Midbrain (tissue), 1 donor: ENCODE measurements around the gene FAP.

Experiments used
- DNase-seq: peaks from one replicate; lab custom pipeline; 2025; lab: John Stamatoyannopoulos, UW

Gene FAP

DNA sequence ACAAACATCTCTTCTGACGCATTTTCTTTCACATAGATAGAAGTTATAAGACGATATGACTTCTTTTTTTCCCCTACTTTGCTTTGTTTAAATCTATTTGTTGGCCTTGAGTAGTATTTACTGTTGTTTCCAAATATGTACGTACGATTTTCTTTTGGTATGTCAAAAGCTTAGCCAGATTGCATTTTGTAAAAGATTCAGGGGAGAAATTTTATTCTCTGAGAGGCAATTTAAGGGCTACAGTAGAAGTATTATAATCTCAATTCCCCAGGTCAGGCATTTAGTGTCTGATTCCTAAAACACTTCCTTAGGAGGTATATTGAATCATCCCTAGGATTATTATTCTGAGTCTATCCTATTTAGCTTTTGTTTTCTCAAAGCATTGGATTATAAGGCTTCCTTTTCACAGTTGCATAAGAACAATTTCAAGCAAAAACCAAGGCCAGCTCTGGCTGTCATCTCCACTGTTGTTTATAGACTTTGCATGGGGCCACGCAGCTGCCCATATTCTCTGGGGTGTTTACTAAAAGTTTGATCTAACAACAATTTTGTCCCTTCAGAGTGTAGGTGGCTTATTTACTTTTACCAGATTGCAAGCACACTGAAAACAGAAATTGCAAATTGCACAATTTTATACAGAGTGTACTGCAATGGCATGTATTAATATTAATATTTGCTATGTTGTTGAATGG lies 57.6 kb downstream of the FAP start:
- no peak for DNase-seq

DNA sequence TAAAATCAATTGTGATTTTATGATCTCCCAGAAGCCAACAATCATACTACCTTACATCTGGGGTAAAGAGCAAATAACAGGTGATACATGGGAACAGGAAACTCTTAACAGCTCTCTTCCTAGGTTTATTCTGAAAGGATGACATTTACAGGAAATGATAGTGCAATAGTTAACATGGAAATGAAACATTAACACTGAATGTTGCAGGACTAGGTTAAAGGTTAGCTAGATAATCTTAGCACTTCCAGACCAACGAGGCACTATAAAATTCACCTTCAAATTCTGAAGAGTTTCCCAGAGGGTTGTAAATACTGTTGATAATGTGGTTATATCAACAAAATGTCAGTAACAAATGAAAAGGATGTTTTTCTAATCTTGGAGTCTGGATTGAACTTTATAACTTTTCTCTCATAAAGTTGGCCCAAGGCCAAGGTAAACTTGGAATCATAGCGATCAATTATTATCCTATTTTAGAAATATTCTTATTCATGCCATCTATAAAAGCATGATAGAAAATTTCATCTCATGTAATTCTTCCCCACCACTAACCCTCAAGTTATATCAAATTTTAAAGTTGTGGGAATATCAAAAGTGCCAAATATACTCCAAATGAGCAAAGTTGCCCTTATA lies 58.3 kb downstream of the FAP start:
- DNase-seq, result no peak

GRCh38 chr2:162184359-162184758 lies 58.9 kb downstream of the FAP start:
- no peak for DNase-seq

- DNase-seq, result no peak
These were observed 60.9 kb downstream of the FAP start for GRCh38 chr2:162182395-162182794.

DNA sequence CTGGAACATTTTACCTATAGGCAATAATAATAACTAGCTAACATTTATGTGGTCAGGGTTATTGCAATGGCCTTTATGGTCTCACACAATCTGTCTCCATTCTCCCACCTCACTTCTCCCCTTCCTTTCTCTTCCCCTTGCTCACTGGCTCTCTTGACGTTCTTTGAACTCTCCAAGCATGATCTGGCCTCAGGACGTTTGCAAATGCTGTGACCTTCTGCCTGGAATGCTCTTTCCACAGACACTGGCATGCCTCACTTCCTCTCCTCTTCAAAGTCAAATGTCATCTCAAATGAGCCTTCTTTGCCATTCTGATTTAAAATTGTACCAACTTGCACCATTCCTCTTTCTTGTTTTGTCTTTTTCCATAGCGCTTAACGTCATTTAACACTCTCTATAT lies 65.9 kb downstream of the FAP start:
- no peak for DNase-seq

DNA sequence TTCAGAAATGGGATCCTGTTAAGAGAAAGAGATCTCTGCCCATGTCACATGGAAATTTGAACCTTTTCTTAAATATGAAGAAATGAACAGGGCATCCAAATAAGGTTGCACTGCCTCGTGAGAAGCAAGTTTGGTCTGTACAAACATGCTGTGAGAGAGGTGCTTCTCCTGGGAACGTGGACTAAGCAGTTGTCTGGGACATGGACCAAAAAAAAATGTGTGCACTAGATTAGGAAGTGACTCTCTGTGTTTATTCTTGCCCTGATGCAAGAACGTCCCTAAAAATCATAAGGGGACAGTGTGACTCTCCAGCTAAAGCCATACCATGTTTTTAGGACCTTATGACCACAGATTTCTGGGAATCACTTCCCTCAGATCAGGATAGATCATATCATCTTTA lies 67.5 kb downstream of the FAP start:
- DNase-seq, result no peak

GRCh38 chr2:162174746-162175145 lies 68.5 kb downstream of the FAP start:
- DNase-seq, result no peak

- no peak for DNase-seq
These were observed 70.4 kb downstream of the FAP start for GRCh38 chr2:162172802-162173370.

- no peak for DNase-seq
These were observed 76.5 kb downstream of the FAP start for GRCh38 chr2:162166745-162167144.

DNA sequence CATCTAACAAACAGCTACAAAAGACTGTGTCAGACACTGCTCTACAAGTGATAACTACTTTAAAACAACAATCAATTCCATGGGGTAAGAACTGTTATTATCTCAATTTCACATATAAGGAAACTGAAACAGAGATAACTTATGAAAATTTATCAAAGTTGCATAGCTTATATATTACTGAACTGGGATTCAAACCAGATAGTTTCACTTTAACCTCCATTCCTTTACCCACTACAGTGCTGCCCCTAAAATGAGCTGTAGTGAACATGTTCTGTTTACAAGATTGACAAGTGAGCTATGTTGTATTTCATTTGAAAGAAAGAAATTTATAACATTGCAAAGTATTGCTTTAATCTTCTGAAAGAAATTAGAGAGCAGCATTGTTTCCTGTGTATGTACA lies 77.1 kb downstream of the FAP start:
- no peak for DNase-seq

DNA sequence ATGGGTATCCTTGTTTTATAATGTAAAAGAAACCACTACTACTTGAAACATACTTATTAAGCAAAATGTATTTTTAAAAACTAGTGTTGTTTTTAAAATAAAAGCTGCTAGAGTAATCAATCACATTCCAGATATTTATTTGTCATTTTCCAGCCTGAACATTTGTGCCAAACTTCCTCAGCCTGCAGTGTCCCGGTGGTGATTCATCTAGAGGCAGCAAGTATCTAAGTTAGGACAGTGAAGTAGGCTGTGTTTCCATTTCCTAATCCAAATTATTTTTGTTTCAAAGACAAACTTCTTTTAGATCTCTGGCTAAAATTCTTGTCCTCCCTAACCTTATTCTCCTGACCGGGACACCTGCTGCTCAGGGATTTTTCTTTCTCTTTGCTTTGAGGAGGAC lies 78.4 kb downstream of the FAP start:
- no peak for DNase-seq

DNA sequence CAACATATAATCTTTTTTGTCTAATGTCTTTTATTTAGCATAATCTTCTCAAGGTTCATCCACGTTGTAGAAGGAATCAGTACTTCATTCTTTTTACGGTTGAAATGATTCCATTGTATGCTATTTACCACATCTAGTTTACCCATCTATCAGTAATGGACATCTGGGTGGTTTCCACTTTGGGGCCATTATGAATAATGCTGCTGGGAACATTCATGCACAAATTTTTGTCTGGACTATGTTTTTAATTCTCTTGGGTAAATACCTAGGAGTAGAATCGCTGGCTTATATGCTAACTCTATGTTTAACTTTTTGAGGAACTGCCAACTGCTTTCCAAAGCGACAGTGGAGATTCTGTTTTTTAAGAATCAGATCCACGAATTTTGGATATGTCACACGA lies 83.8 kb downstream of the FAP start:
- no peak for DNase-seq

- no peak for DNase-seq
These were observed 87.1 kb downstream of the FAP start for GRCh38 chr2:162156149-162156548.

DNA sequence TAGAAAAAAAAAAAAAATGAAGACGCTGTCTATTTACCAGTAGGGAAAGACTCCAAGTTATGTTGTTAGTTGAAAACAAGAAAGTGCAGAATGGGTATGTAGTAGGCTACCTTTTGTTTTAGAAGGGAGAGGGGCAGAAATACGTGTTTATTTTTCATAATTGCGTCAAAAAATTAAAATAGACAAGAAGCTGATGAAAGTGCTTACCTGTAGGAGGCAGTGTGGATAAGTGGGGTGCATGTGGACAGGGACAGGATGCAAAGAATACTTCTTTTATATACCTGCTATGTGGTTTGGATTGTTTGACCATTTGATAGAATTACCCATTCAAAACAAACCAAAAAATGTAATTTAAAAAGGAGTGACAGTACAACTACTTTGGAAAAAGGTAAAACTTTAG lies 88.2 kb downstream of the FAP start:
- DNase-seq, result no peak

DNA sequence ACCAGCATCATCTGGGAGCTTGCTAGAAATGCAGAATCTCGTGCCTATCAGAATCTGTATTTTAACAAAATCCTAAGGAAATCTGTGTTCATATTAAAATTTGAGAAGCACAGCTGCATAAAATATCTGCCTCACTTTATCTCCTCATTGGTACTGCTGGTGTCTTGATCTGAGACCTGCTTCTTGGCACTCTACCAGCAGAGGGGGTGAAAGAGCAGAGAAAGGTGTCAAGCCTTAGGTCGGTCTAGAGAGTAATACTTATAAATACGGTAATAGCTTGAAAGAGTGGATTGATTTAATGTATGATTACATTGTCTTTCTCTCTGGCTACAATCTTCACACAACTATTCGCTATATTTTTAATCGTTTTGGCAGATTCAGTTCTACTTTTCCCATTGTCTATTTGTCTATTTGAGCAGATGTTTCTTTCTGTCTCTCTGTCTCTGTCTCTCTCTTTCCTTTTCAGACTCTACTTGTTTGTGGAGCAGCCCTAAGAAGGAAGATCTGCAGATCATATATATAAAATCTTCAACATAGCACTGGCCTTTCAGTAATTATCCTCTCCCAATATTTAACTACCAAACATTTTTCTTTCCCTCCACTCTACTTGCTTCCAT lies 89.5 kb downstream of the FAP start:
- DNase-seq, result peak; percentile 1

- no peak for DNase-seq
These were observed 91.1 kb downstream of the FAP start, which contains the start of gene GCG for GRCh38 chr2:162152147-162152546. Gene GCG (minus strand): TSS chr2:162152247. CDS start chr2:162149178, 3,069 bp downstream.

GRCh38 chr2:162149940-162150339 lies 93.3 kb downstream of the FAP start:
- DNase-seq, result no peak

- DNase-seq, result no peak
These were observed 93.8 kb downstream of the FAP start for GRCh38 chr2:162149466-162149865.

DNA sequence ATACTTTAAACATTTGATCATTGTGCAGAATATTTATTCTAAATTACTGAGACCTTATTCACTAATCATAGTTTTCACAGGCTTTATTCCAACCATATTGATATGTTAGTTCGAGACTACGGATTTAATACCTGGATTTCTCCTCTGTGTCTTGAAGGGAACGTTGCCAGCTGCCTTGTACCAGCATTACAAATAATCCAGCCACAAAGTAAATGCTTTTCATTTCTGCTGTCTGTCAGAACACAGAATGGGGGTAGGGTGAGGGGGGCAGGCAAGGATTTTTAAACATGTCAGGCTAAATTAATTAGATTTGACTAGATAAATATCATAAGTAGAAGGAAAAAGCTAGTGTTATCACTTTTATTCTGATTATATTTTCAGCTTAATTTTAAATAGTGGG lies 94.3 kb downstream of the FAP start:
- no peak for DNase-seq

- DNase-seq, result no peak
These were observed 99.3 kb downstream of the FAP start for GRCh38 chr2:162143969-162144368.

GRCh38 chr2:162138310-162138709 lies 104.9 kb downstream of the FAP start:
- no peak for DNase-seq

GRCh38 chr2:162127422-162127821 lies 115.8 kb downstream of the FAP start:
- no peak for DNase-seq

DNA sequence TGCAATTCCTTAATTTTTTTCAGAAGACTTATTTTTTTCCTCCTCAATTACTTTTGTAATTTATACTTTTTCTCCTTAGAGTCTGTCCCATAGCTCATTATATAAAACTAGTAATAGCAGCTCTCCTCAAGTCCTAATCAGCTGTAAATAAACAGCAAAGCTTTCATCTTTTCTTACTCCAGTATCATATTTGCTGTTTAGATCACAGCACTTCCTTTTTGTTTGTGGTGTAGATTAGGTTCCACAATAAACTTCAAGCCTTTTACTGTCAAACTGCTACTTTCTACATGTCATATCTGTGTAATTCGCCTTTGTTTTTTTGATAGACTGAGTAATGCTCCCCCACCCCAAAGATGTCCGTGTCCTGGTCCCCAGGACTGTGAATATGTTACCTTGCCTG lies 116.7 kb downstream of the FAP start:
- DNase-seq, result no peak
